Measurements from ENCODE around the gene SRSF2. TPM values are rescaled to one million over a fixed set of nuclear protein-coding genes. Genes with fewer than 3 reads are reported as not detected.
"Not testable (repeated sequence)": the region's sequence is repeated elsewhere in the genome, so short reads cannot be mapped to it uniquely, and the experiment has no call there.

The SRSF2 gene, protein sequence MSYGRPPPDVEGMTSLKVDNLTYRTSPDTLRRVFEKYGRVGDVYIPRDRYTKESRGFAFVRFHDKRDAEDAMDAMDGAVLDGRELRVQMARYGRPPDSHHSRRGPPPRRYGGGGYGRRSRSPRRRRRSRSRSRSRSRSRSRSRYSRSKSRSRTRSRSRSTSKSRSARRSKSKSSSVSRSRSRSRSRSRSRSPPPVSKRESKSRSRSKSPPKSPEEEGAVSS
- 184 and 229 TPM in 2 replicates for total RNA-seq

- peak; percentile 95 to 99 for DNase-seq (ENCODE audit: low read depth in 2 of 2)
Measured at GRCh38 chr17:76737082-76737675, at the start of gene SRSF2. TSS of gene SRSF2 (minus strand) at chr17:76737331. CDS start at chr17:76737160, 171 bp downstream.

DNA sequence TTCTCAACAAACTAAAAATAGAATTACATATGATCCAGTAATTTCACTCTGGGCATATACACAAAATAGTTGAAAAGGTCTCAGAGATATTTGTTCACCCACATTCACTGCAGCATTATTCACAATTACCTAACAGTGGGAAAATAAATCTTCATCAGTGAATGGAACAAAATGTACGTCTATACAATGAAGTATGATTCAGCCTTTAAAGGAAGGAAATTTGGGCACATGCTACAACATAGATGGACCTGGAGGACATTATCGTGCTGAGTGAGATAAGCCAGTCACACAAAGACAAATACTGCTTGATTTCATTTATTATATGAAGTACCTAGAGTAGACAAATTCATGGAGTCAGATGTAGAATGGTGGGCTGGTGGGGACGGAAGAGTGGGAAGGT is 47.8 kb upstream of the SRSF2 start:
- DNase-seq (ENCODE audit: low read depth in 2 of 2) = peak in 1 of 2 donors; percentile 72

DNA sequence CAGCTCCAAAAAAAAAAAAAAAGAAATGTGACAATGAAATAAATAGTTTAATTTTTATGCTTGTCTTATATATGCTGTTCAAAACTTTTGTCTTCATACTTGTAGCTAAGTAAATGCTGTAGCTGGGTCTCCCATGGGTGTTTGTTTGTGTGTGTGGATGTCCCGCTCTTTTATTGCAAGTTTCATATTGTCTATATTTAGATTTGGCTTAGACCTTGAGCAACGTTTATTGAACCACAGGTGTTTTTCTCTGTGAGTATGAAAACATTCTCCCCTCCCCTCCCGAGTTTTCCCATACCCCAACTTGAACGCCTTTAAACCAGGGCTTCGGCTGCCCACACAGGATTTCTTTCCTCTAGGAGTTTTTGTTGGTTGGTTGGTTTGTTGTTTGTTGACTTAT is 46.0 kb upstream of the SRSF2 start:
- DNase-seq (ENCODE audit: low read depth in 2 of 2) = no peak

- DNase-seq (ENCODE audit: low read depth in 2 of 2) = peak in 1 of 2 donors; percentile 5
Measured at GRCh38 chr17:76781056-76781982, 44.2 kb upstream of the SRSF2 start.

GRCh38 chr17:76775021-76775600 is 38.0 kb upstream of the SRSF2 start:
- no peak for DNase-seq (ENCODE audit: low read depth in 2 of 2)

DNA sequence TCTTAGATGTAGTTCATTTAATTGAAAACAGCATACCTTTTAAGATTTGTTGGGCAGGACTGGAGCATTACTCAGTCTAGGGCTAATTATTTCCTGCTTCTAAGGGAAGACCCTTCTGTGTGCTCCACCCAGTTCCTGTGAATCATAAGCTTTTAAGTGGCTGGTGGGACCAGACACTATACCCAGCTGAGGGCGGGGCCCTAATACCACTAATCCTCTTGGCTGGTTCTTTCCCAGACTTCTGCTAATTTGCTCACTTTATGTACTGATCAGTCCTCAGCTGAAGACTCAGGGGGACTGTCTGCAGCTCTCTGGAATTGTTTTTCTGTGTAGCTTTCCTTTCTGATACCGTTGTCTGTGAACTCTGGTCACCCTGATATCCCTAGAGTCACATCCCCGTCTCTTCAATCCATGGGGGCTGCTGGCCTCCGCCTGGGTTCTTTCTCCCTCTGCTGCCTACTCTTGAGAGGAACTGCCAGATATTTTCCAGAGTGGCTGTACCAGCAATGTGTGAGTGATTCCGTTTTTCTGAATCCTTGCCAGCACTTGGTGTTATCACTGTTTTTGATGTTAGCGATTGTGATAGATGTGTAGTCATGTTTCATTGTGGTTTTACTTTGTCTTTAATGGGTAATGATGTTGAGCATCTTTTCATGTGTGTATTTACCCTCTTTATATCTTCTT is 35.9 kb upstream of the SRSF2 start:
- DNase-seq (ENCODE audit: low read depth in 2 of 2) = peak in 1 of 2 donors; percentile 90

DNA sequence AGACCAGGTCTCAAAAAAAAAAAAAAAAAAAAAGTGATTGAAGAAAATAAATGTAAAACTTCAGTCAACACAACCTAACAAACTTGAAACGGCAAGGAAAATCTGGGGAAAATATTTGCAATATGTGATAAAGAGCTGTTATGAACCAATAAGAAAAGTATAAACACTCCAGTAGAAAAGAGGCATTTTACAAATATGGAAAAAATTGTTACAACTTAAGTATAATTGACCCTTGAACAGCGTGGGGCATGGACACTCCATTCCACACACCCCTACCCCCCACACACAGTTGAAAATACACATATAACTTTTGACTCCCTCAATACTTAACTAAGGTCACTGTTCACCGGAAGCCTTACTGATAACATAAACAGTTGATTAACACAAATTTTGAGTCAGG is 21.4 kb upstream of the SRSF2 start:
- no peak for DNase-seq (ENCODE audit: low read depth in 2 of 2)

DNA sequence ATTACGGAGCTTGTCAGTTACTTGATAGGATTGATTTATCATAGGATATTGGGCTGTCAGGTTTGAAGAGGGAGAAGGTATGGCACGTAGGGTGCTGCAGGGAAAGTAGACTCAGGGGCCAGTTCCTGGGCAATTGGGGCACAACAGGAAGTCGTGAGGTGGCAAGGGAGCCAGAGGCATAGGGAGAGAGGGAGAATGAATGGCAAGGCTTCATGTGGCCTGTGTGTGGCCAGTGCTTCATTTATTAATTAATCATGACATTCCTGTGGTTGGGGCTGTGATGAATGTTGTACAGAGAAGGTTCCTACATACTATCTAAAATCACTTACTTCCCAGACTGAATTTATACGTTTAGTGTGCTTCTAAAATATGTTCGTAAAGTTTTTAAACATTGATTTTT is 20.1 kb upstream of the SRSF2 start:
- no peak for DNase-seq (ENCODE audit: low read depth in 2 of 2)

DNA sequence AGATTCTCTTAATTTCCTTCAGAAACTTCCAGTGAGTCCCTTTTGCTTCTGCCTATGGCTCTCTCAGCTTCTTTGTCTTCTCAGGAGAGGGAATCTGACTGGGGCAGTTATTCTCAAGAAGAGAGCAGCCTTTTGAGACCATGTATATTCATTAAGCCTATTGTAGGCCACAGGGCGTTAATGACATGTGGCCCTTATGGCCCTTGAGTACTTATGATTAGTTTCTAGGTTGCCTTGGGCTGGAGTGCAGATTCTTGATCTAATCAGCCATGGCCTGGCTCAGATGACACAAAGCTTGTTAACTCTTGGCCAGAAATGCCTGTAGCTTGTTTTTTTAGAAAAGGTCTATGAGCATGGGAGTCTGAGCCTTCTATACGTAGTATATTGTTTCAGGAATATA is 18.2 kb upstream of the SRSF2 start:
- no peak for DNase-seq (ENCODE audit: low read depth in 2 of 2)

DNA sequence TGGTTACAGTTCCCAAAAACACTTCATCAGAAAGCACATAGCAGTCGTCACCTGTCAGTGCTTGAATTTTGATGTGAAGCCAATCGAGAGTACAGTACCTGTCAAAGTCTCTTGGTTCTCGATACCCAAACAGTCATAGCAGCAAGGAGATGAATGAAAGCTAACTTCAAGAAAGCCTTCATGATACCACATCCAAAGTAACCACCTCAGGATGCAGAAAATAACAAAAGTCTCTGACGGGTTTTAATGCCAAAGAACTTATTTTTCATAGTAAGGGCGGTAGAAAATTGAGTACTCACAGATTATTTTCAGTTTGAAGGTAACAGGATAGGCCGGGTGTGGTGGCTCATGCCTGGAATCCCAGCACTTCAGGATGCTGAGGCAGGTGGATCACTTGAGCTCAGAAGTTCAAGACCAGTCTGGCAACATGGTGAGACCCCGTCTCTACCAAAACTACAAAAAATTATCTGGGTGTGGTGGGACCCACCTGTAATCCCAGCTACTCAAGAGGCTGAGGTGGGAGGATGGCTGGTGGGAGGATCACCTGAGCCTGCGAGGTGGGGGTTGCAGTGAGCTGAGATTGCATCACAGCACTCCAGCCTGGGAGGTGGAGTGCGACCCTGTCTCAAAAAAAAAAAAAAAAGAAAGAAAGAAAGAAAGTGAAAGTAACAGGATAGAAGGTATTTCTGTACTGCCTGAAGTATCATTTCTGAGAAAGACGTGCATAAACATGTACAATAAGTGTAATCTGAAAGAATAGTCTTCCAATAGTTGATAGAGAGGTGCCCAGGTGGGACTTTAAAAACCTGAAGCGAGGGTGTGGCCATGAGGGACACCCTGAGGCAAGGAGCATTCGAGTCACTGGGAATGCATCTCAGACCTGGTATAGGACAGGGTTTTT is 16.2 kb upstream of the SRSF2 start:
- DNase-seq (ENCODE audit: low read depth in 2 of 2) = no peak

GRCh38 chr17:76752006-76752405 is 14.9 kb upstream of the SRSF2 start:
- DNase-seq (ENCODE audit: low read depth in 2 of 2) = peak in 1 of 2 donors; percentile 33

- no peak for DNase-seq (ENCODE audit: low read depth in 2 of 2)
Measured at GRCh38 chr17:76751416-76751993, 14.4 kb upstream of the SRSF2 start.

DNA sequence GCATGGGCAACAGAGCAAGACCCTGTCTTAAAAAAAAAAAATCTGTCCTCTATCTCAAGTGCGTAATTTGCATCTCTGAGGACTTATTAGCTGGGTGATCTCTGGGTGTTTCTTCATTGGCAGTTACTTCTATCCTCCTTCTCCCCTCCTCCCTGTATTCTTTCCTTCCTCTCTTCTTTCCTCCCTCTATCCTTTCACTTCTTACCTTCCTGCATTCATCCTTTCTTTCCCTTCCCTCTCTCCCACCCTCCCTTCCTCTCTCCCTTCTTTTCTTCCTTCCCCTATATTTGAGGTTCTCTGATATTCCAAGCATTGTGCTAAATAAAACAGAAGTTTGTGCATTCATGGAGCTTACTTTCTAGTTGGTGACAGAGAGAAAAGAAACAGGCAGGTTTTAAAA is 11.5 kb upstream of the SRSF2 start:
- no peak for DNase-seq (ENCODE audit: low read depth in 2 of 2)

DNA sequence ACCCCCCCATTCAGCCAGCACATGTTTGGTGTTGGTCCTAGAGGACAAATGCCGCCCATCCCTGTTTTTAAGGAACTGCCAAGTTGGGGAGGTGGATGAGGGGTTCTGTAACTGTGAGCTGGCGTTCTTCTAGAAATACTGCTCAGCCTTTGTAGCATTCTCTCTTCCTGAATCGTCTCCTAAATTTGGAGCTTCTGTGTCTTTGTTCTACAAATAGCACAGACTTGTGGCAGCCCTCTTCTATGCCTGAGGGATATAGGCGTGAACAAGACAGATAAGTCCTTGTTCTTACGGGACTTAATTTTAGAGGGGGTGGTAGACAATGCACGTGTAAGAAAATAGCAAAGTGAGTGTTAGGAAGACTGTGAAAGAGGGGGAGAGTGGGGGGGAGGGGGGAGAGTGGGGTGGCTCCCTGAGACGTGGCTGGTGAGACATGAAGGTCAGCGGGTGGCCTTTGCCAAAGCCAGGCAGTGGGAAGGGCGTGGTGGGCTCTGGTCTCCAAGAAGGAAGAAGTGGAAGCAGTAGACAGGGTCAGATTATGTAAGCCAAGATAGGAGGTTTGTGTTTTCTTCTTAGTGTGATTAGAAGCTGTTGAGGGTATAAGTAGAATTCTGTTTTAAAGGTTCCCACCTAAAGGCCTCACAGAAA is 10.7 kb upstream of the SRSF2 start:
- DNase-seq (ENCODE audit: low read depth in 2 of 2) = no peak

DNA sequence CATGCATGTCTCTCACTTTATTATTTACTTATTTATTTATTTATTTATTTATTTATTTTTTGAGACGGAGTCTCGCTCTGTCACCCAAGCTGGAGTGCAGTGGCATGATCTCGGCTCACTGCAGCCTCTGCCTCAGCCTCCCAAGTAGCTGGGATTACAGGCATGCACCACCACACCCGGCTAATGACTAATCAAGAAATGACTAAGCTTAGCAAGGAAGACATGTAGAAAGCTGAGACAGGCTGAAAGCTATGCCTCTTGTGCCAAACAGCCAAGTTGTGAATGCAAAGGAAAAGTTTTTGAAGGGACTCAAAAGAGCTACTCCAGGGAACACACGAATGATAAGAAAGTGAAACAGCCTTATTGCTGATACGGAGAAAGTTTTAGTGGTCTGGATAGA is 8.7 kb upstream of the SRSF2 start:
- not testable (repeated sequence) for DNase-seq (ENCODE audit: low read depth in 2 of 2)

GRCh38 chr17:76744747-76745146 is 7.6 kb upstream of the SRSF2 start:
- no peak for DNase-seq (ENCODE audit: low read depth in 2 of 2)

DNA sequence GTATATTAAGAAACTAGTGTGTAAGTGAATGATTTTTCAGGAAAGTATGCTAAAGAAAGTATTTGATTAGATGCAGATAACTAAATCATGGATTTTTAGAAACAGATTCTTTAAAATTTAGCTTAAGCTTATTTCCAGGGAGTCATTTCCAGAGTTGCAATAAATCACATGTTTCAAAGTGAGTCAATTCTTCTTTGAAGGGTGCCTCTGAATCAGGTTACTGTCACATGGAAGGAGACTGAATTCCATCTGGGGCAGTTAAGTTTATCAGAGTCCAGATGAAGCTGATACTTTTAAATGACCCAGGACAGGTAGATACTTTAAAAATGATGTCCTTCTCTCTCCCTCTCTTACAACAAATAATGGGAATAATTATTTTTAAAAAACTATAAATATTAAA is 5.8 kb upstream of the SRSF2 start:
- DNase-seq (ENCODE audit: low read depth in 2 of 2) = no peak

DNA sequence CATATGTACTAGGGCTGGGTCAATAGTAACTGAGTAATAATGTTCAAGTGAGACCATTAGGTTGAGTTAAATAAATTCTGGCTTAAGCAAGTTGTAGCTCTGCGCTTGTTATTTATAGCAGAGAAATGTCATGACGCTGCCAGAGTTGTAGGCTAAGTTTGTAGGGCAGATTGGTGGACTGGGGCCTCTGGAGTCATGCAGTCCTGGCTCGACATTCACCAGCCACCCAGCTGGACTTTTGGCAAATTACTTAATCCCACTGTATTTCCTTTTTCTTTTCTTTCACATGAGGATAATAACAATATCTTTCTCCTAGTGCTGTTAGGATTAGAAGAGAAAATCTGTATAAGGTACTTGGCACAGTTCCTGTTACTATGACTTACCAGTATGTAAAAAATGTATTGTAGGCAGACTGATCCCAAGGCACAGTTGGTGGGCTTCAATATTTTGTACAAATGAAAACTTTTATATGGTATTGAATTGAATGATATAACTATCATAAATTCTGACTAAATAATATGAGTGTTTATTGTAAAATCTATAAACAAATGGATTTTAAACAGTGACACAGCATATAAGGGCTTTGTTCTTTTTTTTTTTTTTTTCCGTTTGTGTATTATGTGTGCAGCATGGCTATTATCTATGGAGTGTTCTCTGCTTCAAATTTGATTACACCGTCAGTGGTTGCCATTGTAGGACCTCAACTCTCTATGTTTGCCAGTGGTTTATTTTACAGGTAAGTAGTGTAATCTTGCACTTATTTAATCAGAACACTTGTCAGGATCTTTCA is 3.4 kb upstream of the SRSF2 start:
- no peak for DNase-seq (ENCODE audit: low read depth in 2 of 2)
